Osteoblast (primary cell): Measurements from ENCODE around the gene CUX1. TPM values are rescaled to one million over a fixed set of nuclear protein-coding genes. Genes with fewer than 3 reads are reported as not detected.

Source experiments
- DNase-seq: peaks from one replicate; pipeline ENCODE4 v3.0.0; 2011; ENCODE audit warnings: low spot score, mixed read lengths; ENCODE audit not compliant: insufficient read length; ENCODE audit errors: missing footprints
- H2AFZ ChIP-seq: 2 replicates; pipeline ENCODE4 v1.6.0; 2011; ENCODE audit warnings: mild to moderate bottlenecking, low read length
- H3K27ac ChIP-seq: 2 replicates; pipeline ENCODE4 v1.5.1; 2011; ENCODE audit warnings: mild to moderate bottlenecking, low read depth, low read length, moderate library complexity
- H3K27me3 ChIP-seq: 2 replicates; pipeline ENCODE4 v1.6.0; 2012; ENCODE audit warnings: mild to moderate bottlenecking, control low read depth, inconsistent platforms, low read length, moderate library complexity; ENCODE audit not compliant: insufficient read depth
- H3K36me3 ChIP-seq: 2 replicates; pipeline ENCODE4 v1.5.1; 2011; ENCODE audit warnings: mild to moderate bottlenecking, low read length, control low read depth, moderate library complexity; ENCODE audit not compliant: insufficient read depth
- H3K4me1 ChIP-seq: 2 replicates; pipeline ENCODE4 v1.5.1; 2011; ENCODE audit warnings: mild to moderate bottlenecking, low read length, control low read depth, moderate library complexity; ENCODE audit not compliant: insufficient read depth
- H3K4me2 ChIP-seq: 2 replicates; pipeline ENCODE4 v1.6.0; 2011; ENCODE audit warnings: mild to moderate bottlenecking, low read length; ENCODE audit not compliant: insufficient read depth
- H3K4me3 ChIP-seq: fragments of 200-600 bp; sonication (generic); 3 replicates; pipeline ENCODE4 v1.5.1; 2012; ENCODE audit warnings: mild to moderate bottlenecking, low read length, inconsistent platforms; ENCODE audit not compliant: insufficient read depth
- H3K79me2 ChIP-seq: 2 replicates; pipeline ENCODE4 v1.6.0; 2012; ENCODE audit warnings: mild to moderate bottlenecking, low read length, control low read depth, inconsistent platforms; ENCODE audit not compliant: insufficient read depth
- H3K9me3 ChIP-seq: 2 replicates; pipeline ENCODE4 v1.5.1; 2011; ENCODE audit warnings: low read depth, low read length, control low read depth
- H4K20me1 ChIP-seq: 2 replicates; pipeline ENCODE4 v1.6.0; 2012; ENCODE audit warnings: mild to moderate bottlenecking, low read length, control low read depth; ENCODE audit not compliant: insufficient read depth
- total RNA-seq: library from RNA; depleted of rRNA; stranded (reverse); fragments of >200 nt; gene quantifications from 2 replicates; pipeline ENCODE4 v1.2.3, GENCODE V29; 2012
- TF ChIP-seq, protein P1 (sequence below): IDR thresholded peaks from 2 replicates; pipeline ENCODE4 v1.5.1; 2011; ENCODE audit warnings: mild to moderate bottlenecking, low read depth, low read length, moderate library complexity; ENCODE audit errors: extremely low read depth

The CUX1 gene
- total RNA-seq, 1 donor = 41.6 TPM

- no peaks in the 10 kb centered on the region for H3K4me1 ChIP-seq
- peaks cover 54% of the 10 kb centered on the region for H4K20me1 ChIP-seq
- no peak overlapping the region for H3K4me2 ChIP-seq
- no peak overlapping the region for H3K27ac ChIP-seq
- no peaks in the 10 kb centered on the region for H3K27me3 ChIP-seq
- no peaks in the 10 kb centered on the region for H3K9me3 ChIP-seq
- H3K79me2 ChIP-seq = peaks cover 73% of the 10 kb centered on the region
- TF ChIP-seq, protein P1, sequence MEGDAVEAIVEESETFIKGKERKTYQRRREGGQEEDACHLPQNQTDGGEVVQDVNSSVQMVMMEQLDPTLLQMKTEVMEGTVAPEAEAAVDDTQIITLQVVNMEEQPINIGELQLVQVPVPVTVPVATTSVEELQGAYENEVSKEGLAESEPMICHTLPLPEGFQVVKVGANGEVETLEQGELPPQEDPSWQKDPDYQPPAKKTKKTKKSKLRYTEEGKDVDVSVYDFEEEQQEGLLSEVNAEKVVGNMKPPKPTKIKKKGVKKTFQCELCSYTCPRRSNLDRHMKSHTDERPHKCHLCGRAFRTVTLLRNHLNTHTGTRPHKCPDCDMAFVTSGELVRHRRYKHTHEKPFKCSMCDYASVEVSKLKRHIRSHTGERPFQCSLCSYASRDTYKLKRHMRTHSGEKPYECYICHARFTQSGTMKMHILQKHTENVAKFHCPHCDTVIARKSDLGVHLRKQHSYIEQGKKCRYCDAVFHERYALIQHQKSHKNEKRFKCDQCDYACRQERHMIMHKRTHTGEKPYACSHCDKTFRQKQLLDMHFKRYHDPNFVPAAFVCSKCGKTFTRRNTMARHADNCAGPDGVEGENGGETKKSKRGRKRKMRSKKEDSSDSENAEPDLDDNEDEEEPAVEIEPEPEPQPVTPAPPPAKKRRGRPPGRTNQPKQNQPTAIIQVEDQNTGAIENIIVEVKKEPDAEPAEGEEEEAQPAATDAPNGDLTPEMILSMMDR = no peak
- H3K4me3 ChIP-seq = no peak overlapping the region
- no peaks in the 10 kb centered on the region for H3K36me3 ChIP-seq
- DNase-seq = no peak
- H2AFZ ChIP-seq = no peak overlapping the region
Observed at GRCh38 chr7:101838837-101839483, 21.5 kb downstream of the CUX1 start.

GRCh38 chr7:101841328-101841727, 23.9 kb downstream of the CUX1 start:
- H2AFZ ChIP-seq = no peak overlapping the region
- H3K9me3 ChIP-seq = no peaks in the 10 kb centered on the region
- no peaks in the 10 kb centered on the region for H3K36me3 ChIP-seq
- H3K4me1 ChIP-seq = no peaks in the 10 kb centered on the region
- no peaks in the 10 kb centered on the region for H3K27me3 ChIP-seq
- TF ChIP-seq, protein P1 = no peak
- H3K79me2 ChIP-seq = peaks cover 77% of the 10 kb centered on the region
- no peak for DNase-seq
- no peak overlapping the region for H3K4me2 ChIP-seq
- H4K20me1 ChIP-seq = peaks cover 50% of the 10 kb centered on the region
- H3K27ac ChIP-seq = no peak overlapping the region
- no peak overlapping the region for H3K4me3 ChIP-seq

GRCh38 chr7:101843293-101844271, 26.2 kb downstream of the CUX1 start:
- peaks cover 50% of the 10 kb centered on the region for H4K20me1 ChIP-seq

More at GRCh38 chr7:101843293-101844271, 26.2 kb downstream of the CUX1 start:
- TF ChIP-seq, protein P1 = no peak
- H3K9me3 ChIP-seq = peaks cover 4% of the 10 kb centered on the region
- no peak for DNase-seq
- H3K4me2 ChIP-seq = no peak overlapping the region
- no peak overlapping the region for H3K27ac ChIP-seq
- H3K79me2 ChIP-seq = peaks cover 75% of the 10 kb centered on the region
- H3K27me3 ChIP-seq = no peaks in the 10 kb centered on the region
- no peak overlapping the region for H3K4me3 ChIP-seq
- peaks cover 4% of the 10 kb centered on the region for H3K36me3 ChIP-seq
- H3K4me1 ChIP-seq = no peaks in the 10 kb centered on the region
- H2AFZ ChIP-seq = no peak overlapping the region
